Cardiac fibroblast (primary cell): ENCODE data around the gene KCNA5.

Source experiments
- DNase-seq, 2 donors: peaks; one replicate each; pipeline versions ENCODE4 v3.0.0 to v3.0.0-alpha.2; 2010; ENCODE audit warnings: low read depth in 2 of 2
- H3K4me3 ChIP-seq, 2 donors: replicated peaks in 1 of 2; 1 replicate in 1 of 2; 2 replicates in 1 of 2; pipeline ENCODE4 v1.5.1; 2011; ENCODE audit warnings: low read depth in 2 of 2, low read length in 2 of 2, mild to moderate bottlenecking in 2 of 2, moderate library complexity in 1 of 2
- TF ChIP-seq, protein P1 (sequence below): IDR thresholded peaks from one replicate; pipeline ENCODE4 v1.5.1; 2011; ENCODE audit warnings: low read depth, mild to moderate bottlenecking, low read length, inconsistent platforms

Gene KCNA5

DNA sequence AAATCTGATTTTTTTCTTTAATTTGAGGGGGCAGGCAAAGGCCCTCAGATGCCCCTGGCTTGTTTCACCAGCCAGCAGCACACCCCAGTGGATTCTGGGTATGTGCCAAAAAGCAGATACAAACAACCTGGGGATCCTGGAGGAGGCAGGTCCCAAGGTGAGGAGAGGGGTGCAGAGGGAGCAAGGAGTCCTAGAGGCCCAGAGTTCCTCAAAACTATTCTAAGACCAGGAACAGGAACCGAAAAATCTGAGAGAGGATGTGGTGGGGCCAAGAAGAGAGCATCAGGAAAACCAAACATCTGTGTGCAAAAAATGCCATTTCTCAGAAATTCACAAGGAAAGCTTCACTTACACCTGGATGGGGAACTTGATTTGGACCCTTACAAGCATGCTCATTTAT, 8.2 kb downstream of the KCNA5 start:
- DNase-seq, result no peak
- TF ChIP-seq, protein P1, sequence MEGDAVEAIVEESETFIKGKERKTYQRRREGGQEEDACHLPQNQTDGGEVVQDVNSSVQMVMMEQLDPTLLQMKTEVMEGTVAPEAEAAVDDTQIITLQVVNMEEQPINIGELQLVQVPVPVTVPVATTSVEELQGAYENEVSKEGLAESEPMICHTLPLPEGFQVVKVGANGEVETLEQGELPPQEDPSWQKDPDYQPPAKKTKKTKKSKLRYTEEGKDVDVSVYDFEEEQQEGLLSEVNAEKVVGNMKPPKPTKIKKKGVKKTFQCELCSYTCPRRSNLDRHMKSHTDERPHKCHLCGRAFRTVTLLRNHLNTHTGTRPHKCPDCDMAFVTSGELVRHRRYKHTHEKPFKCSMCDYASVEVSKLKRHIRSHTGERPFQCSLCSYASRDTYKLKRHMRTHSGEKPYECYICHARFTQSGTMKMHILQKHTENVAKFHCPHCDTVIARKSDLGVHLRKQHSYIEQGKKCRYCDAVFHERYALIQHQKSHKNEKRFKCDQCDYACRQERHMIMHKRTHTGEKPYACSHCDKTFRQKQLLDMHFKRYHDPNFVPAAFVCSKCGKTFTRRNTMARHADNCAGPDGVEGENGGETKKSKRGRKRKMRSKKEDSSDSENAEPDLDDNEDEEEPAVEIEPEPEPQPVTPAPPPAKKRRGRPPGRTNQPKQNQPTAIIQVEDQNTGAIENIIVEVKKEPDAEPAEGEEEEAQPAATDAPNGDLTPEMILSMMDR, result no peak
- no peak overlapping the region for H3K4me3 ChIP-seq

DNA sequence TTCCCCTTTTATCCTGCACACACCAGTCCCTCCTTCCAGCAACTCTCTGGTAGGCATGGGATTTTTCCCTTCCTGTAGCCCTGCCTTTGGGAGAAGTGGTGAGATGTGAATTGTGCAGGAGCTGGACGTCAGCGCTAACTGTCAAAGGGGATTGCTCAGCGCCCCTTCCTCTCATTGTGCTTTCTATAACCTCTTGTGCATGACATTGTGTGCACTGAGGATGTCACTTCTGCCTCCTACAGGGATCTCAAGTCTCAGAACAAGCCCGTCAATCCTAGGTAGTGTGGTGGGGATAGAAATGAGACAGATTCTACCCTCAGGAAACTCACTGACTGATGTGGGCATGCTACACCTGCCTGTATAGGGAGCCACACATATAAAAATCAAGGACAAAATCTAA, 8.7 kb downstream of the KCNA5 start:
- H3K4me3 ChIP-seq, result no peak overlapping the region
- TF ChIP-seq, protein P1, result no peak
- no peak for DNase-seq

DNA sequence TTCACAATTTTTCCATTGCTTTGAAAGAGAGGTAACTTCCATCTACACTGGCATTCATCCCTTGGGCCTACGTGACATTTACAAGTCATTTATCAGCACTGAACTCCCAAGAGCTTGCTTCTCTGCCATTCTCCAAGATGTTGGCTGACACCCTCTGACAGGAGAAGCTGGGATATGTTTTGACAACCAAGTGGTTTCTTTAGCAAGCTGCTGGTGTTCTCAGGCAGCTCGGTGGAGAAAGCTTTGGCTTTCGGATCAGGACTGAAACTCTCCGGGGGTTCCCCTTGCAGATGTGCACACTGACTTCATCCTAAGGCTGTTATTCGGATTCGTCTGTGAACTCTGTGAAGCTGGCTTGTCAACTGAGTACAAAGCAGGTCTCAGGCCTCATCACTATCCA, 15.7 kb downstream of the KCNA5 start:
- DNase-seq, result no peak
- TF ChIP-seq, protein P1, result no peak
- no peak overlapping the region for H3K4me3 ChIP-seq

DNA sequence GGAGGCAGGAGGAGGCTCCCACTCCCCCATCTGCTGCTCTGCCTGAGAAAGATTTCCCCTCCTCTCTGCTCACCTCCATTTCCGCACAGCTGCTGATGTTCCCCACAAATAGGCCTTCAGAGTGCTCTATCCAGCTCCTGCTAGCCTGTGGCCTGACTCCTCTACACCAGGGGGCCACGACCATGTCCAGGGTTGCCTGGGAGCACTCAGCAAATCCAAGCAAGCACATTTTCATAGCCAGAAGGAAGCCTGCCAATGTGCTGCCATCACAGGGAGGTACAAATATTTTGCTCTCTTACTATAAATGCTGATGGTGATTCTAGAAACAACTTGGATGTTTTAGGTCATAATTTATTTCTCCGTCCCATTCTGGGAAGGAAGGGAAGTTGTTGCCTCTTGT, 17.3 kb downstream of the KCNA5 start:
- DNase-seq, result no peak
- TF ChIP-seq, protein P1, result no peak
- H3K4me3 ChIP-seq, result no peak overlapping the region

DNA sequence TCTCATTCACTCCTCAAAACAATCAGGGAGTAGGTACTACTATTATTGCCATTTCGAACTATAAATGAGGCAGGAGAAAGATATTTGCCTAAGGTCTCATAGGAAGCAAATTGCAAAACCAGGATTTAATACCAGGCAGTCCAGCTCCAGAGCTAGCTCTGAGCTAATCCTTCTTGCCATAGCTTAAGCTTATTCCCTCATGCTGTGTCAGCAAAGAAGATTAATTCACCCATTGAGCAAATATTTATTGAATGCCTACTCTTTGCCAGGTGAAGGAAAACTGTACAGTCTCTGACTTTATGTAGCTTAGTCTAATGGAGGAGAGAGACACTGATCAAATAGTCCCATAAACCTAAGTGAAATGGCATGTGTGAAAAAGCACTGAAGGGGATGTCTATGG, 19.5 kb downstream of the KCNA5 start:
- no peak overlapping the region for H3K4me3 ChIP-seq
- DNase-seq, result no peak
- TF ChIP-seq, protein P1, result no peak

DNA sequence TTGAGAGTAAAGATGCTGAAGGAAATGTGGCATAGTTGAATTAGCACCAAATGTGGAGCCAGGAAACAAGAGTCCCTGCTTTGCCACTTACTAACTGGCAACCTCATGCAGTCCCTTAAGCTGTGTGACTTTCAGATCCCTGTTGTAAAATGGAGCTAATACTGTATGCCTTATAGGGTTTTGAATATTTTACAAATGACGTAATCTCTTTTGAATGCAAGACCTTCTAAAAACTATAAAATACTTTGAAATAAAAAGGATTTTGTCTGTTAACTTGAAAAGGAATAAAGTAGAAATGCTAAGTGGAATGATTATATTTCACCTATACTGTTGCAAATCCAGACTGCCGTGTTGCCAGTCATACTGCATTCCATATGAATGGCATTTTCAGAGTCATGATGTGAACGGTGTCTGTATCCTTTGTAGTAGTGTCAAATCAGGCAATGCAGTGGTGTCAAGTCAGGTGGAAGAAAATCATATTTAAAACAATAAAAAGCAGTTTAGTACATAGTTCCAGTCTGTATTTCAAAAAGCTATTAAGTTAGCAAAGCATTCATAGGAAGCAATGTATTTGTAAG, 21.3 kb downstream of the KCNA5 start:
- TF ChIP-seq, protein P1, result no peak
- no peak for DNase-seq
- no peak overlapping the region for H3K4me3 ChIP-seq

DNA sequence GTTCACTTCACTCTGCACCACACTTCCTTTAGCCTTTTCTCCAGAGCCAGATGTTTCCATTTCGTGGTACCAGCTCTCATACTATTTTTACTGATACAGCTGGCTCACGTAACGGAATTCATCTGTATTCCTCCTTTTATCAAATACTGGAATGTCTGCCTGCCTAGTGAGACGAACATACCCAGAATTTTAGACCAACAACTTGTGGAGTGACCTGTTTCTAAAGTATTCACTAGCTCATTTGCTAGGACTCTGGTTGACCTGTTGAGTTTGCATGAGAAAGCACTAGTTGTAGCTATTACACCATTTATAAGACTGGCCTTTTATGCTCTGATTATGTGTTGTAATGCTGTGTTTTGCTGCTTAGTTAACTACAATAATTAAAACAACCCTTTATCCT, 22.6 kb downstream of the KCNA5 start:
- no peak overlapping the region for H3K4me3 ChIP-seq
- TF ChIP-seq, protein P1, result no peak
- DNase-seq, result no peak
